ENCODE results near the gene APOL4.
"Not testable (repeated sequence)": the region's sequence is repeated elsewhere in the genome, so short reads cannot be mapped to it uniquely, and the experiment has no call there.

The APOL4 gene

GRCh38 chr22:36204632-36205015 lies 3.0 kb upstream of the APOL4 start:
- no peak for DNase-seq

- DNase-seq = no peak
Observed at GRCh38 chr22:36204001-36204631, 2.5 kb upstream of the APOL4 start.

GRCh38 chr22:36203441-36203840 lies 1.8 kb upstream of the APOL4 start:
- DNase-seq = not testable (repeated sequence)

- not testable (repeated sequence) for DNase-seq
Observed at GRCh38 chr22:36202906-36203305, 1.3 kb upstream of the APOL4 start.

- DNase-seq = not testable (repeated sequence)
Observed at GRCh38 chr22:36201025-36201424, 584 bp downstream of the APOL4 start.

GRCh38 chr22:36199001-36199551 lies 2.5 kb downstream of the APOL4 start:
- no peak for DNase-seq

- no peak for DNase-seq
Observed at GRCh38 chr22:36198536-36198935, 3.1 kb downstream of the APOL4 start.

- DNase-seq = peak; percentile 68
Observed at GRCh38 chr22:36197514-36198146, 4.0 kb downstream of the APOL4 start.

GRCh38 chr22:36197065-36197440 lies 4.6 kb downstream of the APOL4 start:
- DNase-seq = no peak

- no peak for DNase-seq
Observed at GRCh38 chr22:36196254-36197064, 5.2 kb downstream of the APOL4 start.

- DNase-seq = no peak
Observed at GRCh38 chr22:36194971-36195370, 6.6 kb downstream of the APOL4 start.

- no peak for DNase-seq
Observed at GRCh38 chr22:36194385-36194784, 7.2 kb downstream of the APOL4 start.

GRCh38 chr22:36193577-36193976 lies 8.0 kb downstream of the APOL4 start:
- no peak for DNase-seq

- DNase-seq = no peak
Observed at GRCh38 chr22:36193171-36193570, 8.4 kb downstream of the APOL4 start.

GRCh38 chr22:36192542-36192941 lies 9.1 kb downstream of the APOL4 start:
- no peak for DNase-seq

- DNase-seq = no peak
Observed at GRCh38 chr22:36191106-36191836, 10.3 kb downstream of the APOL4 start.

- DNase-seq = not testable (repeated sequence)
Observed at GRCh38 chr22:36187862-36188261, 13.7 kb downstream of the APOL4 start.

- no peak for DNase-seq
Observed at GRCh38 chr22:36185828-36186624, 15.6 kb downstream of the APOL4 start.

- no peak for DNase-seq
Observed at GRCh38 chr22:36184433-36185025, 17.1 kb downstream of the APOL4 start.

GRCh38 chr22:36183446-36183845 lies 18.2 kb downstream of the APOL4 start:
- no peak for DNase-seq

- DNase-seq = no peak
Observed at GRCh38 chr22:36182857-36183256, 18.8 kb downstream of the APOL4 start.

GRCh38 chr22:36182056-36182455 lies 19.6 kb downstream of the APOL4 start:
- no peak for DNase-seq
